ENCODE data around the gene SLK. TPM values are rescaled to one million over a fixed set of nuclear protein-coding genes. Genes with fewer than 3 reads are reported as not detected.

The SLK gene
- total RNA-seq, 1 experiment from 2014 or later, result 40.8 TPM

Small RNA genes lying within 50 kb of the gene (microRNA-seq; reads per million reads assigned to microRNA genes)
- gene MIR936 (ENCODE audit: unreplicated experiment), result not detected

Other genes with a start within 250 kb of the SLK start
- 5.7 TPM for gene SH3PXD2A, start 111.6 kb upstream of the SLK start, total RNA-seq (2021; ENCODE audit: unreplicated experiment)
- gene STN1, start 49.0 kb upstream of the SLK start, total RNA-seq (2021; ENCODE audit: unreplicated experiment), result 28.9 TPM
- gene COL17A1, start 118.7 kb downstream of the SLK start, total RNA-seq (2021; ENCODE audit: unreplicated experiment), result 0.26 TPM
- gene SFR1, start 155.0 kb downstream of the SLK start, total RNA-seq (2021; ENCODE audit: unreplicated experiment), result 8.4 TPM

Data from Panc1 (cell line).